GM18526 (cell line): ENCODE data around the gene COLEC11.

Experiments used
- POLR2A ChIP-seq: IDR thresholded peaks from 3 replicates; pipeline ENCODE4 v1.6.1; 2011; ENCODE audit not compliant: insufficient read length; ENCODE audit errors: extremely low read depth

Gene COLEC11

DNA sequence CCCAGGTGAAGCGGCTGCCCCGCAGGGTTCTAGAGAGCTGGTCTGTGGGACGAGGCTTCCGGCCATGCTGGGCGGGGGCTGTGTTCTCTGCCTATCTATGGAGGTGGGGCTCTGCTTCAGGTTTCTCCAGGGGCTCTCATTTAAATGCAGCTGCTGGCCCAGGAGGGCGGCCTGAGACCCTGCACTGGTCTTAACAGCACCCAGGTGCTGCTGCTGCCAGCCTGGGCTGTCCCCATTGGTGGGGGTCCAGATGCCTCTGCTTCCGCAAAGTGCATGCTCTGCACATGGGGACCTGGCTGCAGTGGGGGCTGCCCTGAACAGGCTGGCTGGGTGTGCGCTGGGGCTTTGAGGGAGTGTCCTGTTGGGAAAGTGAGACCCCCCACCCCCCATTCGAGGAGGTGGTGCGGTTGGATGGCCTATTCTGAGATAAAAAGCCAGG lies 33.3 kb downstream of the COLEC11 start:
- TF ChIP-seq POLR2A = no peak

DNA sequence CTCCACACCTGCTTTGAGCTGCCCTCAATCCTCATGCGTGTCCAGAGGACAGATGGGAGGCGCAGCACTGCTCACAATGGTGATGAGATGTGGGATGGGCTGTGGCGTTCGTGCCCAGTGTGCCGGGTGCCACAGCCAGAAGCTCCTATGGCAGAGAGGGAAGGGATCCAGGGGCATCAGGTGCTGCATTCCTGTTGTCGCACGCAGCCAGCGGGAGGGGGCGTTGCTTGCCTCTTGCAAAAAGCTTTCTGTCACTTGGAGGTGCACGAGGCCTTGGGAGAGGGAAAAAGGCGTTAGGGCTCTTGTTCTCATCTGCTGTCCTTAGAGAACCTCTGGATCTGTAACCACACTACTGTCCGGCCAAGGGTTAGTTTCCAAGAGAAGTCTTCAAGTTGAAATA lies 33.9 kb downstream of the COLEC11 start:
- no peak for TF ChIP-seq POLR2A

DNA sequence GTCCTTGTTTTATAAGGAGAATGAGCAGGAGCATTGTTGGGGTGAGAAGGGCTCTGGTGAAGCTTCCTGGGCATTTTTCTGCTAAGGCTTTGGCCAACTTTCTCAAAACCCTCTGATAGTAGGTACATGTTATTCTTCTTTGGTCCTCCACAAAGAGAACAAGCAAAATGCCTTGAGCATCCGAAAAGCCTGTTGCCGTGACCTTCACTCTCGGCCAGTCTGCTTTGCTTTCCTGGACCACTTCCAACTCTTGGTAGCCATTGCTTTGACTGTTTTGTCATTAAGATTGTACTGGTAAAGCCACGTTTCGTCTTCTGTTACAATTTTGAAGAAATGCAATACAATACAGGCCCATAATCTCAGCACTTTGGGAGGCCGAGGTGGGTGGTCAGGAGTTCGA lies 35.7 kb downstream of the COLEC11 start:
- no peak for TF ChIP-seq POLR2A

DNA sequence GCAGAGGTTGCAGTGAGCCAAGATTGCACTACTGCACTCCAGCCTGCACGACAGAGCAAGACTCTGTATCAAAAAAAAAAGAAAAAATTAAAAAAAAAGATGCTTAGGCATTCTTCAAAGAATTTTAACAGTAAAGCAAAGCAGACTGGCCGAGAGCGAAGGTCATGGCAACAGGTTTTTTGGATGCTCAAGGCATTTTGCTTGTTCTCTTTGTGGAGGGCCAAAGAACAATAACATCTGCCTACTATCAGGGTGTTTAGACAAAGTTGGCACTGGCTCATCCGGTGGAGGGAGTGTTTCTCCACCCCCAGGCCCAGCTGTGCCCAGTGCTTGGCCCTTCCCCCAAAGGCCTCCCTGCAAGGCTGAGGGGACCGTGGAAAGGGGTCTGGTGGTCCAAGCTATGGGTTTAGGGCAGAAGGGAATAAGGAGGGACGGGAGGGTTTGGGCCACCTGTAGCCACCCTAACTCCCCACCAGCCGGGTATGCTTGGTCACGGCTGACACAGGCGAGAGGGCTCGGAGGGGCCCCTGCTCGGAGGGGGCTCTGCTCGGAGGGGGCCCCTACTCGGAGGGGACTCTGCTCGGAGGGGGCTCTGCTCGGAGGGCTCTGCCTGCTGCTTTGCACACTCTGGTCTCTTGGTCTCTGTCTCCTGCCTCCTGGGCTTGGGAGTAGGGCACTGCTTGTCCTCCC lies 36.4 kb downstream of the COLEC11 start:
- no peak for TF ChIP-seq POLR2A

DNA sequence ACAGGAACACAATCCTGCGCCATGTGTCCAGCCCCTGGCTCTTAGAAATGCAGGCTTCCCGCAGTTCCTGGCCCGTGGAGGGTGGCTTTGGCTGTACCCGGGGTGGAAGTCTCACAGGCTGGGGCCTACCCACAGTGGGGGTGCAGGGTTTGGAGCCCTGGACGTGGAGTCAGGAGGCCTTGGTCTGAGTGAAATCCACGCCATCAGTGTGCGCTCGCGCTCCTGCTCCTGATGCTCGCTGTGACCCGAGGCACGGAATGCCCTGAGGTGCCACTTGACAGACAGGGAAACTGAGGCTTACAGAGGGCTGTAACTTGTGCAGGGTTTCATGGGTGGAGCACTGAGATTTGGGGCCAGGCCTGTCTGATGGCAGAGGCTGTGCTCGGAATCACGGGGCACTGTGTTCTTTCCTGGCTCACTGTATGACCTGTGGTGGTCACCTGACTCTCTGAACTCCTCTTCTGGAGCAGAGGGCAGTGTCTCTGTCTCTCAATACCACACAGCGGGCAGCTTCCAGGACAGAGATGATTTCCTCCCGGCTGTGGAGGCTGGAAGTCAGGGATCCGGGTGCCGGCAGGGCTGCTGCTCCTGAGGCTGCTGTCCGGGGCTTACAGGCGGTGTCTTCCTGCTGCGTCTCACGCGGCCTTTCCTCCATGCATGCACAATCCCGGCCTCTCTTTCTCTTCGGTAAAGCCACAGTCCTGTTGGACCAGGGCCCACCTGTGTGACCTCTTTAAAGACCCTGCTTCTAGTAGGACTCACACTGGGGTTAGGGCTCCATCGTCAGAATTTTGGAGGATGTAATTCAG lies 37.1 kb downstream of the COLEC11 start:
- no peak for TF ChIP-seq POLR2A

DNA sequence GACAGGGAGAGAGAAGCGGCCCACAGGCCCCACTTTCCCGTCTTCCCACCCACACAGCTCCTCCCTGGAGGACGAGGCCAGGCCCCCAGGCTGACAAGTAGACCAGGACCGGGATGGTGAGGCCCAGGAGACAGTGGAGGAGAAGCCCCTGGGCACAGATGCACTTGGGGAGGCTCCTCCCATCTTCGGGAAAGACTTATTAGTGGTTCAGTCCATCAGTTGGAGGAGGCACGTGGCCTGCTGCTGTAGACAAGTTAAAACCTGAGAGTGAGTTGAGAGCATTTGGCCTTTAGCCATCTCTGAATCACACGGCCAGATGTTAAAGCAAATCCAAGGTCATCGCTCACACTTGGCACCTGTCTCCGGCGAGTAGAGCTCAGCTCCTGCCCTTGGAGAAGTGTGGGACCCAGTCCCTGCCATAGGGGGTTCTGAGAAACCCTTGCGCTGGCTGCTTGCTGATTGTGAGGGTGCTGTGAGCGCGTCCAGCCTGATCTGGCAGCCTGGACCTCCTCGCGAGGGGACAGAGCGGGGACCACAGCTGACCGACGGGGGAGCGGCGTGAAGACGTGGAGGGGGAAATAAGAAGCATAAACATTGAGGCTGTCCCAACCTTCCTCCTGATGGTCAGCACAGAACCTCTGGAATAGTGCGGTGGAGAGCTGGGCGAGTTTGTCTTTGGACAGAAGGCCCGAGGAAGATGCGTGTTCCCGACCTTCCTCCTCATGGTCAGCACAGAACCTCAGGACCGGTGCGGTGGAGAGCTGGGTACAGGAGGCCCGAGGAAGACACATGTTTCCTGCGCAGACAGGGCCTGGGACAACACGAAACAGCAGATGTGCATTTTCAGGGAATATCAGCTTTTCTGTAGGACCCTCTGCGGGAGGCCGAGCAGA lies 38.4 kb downstream of the COLEC11 start:
- TF ChIP-seq POLR2A = no peak

DNA sequence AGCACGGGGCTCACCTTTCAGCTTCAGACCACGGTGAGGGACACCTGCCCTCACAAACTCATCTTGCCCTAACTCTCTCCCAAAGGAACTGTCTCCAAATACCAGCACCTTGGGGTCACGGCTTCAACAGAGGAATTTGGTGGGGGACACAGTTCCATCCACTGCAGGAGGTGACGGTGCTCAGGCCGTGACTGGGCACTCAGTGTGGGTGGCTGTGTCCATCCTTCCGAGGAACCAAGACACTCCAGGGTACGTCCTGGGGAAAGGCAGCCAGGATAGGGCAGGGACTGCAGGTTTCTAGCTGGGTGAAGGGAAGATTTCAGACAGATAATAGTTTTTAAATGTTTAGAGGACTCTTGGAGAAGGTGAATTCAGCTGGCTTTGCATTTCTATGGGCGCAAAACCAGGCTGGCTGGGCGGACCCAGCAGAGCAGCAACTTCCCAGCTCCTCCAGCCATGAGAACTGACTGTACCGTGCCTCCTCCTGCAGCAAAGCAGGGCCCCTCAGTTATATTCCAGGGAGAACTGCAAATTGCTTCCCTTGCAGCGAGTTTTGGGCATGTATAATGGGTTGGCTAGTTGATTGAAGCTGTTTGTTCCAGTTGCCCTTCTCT lies 39.2 kb downstream of the COLEC11 start:
- no peak for TF ChIP-seq POLR2A

DNA sequence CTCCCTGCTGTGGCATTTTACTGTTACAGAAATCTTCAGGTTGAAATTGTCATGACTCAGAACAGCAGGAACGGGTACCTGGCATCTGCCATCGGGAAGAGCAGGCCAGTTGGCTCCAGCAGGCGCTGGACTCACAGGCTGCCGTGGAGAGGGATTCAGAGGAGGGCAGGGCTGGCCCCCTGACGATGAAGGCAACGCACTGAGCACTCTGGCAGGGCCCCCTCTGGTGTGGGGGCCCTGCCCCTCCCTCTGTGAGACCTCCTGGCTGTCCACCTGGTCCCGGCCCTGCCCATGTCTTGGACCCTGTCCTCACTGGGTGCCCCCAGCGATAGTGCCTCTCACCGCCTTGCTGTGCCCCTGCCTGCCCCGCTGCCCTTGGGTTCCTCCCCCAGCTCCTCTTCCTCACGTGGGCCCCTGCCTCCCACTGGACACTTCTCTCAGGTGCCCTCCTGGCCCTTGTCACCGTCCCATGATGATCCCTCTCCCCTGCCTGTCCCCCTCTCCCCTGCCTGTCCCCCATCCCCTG lies 39.7 kb downstream of the COLEC11 start:
- TF ChIP-seq POLR2A = no peak

DNA sequence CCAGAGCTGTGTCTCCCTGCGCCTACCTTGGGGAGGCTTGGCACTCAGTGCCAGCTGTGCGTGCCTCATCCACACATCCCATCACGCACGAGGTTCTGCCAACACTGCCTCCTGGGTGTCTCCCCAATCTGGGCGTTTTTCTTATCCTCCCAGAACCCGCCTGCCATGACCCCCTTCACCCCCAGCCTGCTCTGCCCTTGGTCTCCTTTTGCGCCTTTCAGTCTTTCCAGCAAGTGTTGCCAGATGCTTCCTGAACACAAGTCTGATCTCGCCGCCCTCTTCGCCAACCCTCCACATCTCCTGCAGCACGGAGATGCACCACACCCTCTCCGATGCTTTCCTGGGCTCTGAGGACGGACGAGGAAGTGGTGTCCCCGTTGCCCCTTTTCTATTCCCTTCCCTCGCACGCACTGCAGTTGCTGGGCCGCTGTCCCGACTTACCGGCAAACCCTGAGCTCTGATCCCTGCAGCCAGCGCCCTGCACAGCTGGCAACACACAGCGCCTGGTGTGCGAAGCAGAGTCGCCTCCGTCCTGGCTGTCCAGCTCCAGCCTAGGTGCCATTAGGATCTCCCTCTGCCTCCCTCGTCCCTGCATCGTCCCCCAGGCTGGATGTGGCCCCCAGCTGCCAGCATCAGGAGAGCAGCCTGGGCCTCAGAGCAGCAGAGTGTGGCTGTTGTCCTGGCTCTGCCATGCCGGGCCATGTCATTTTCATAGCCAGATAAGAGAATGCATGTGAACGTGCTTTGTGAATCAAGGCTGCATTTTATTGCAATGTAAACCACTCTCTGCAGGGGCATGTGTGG lies 40.5 kb downstream of the COLEC11 start:
- no peak for TF ChIP-seq POLR2A

DNA sequence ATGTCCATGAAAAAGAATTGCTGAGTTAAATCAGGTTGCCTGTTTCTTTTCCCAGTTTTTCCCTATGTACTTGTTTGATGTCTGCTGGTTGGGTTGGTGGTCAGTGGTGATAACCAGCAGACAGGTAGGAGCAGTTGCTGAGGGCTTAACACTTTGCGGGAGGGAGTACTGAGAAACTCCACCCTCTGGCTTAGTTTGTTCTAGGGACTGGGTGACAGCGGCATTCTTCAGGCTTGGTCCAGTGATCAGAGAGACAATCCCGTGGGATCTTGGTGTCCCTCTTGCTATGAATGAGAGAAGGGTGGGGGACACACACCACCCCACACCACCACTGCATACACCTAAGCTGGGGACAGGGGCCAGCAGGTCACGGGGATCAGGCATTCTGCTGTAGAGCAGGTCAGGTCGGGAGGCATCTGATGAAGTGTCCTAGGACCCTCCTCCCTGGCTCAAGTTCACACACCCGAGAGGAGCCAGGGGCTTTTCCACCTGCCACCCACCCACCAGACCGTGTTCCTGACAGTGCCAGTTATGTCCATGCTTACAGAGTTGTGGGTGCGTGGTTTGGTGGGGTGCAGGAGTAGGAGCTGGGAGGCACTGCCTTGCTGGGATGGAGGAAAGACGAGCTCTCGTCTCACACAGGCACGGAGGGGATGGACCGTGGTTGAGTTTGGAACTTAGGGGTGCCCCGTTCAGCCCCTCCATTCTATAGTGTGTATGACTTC lies 41.8 kb downstream of the COLEC11 start:
- TF ChIP-seq POLR2A = no peak

DNA sequence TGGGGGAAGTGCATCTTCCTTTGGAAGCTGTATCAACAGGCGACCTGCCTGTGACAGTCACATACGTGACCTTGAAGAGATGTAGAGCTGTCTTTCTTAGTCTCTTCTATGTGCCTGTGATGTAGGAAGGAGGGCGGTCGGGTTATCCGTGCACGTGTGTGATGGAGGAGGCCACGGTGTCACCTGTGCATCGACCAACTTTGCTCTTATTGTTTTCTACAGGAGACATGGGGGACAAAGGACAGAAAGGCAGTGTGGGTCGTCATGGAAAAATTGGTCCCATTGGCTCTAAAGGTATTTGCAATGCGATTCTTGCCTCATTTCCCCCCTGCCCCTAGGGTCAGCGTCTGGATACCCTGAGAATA lies 42.4 kb downstream of the COLEC11 start:
- TF ChIP-seq POLR2A = no peak

DNA sequence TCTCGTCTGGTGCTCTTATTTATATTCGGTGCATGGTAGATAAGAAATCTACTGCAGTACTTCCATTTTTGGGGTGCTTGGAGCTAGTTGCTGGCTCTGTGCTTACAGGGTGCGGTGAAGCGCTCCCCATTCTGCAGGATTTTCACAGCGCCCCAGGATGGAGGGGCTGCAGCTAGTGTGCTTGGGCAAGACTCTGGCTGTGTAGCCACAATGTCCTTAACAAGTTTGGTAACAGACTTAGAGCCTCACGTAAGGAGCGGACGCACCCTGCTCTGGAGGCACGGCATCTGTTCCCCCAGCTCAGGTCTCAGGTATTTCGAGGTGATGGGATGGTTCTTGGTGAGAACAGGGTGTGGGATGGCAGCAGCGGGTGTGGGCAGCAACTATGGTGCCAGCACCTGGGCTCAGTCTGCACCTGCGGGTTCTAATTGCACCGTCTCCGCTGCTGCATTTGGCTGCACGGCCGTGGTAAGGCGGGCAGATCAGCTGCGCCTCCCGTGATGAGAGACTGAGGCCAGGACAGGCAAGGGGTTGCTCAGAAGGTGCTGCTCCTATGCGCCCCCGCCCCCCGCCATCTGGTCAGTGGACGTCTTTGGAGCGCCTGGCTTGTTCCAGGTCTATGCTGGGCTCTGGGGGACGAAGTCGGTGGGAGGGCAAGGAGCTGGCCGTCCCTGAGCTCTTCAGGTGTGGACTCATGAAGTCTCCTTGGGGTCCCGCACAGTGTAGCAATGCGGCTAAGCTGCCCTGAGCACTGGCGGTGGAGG lies 43.0 kb downstream of the COLEC11 start:
- no peak for TF ChIP-seq POLR2A

DNA sequence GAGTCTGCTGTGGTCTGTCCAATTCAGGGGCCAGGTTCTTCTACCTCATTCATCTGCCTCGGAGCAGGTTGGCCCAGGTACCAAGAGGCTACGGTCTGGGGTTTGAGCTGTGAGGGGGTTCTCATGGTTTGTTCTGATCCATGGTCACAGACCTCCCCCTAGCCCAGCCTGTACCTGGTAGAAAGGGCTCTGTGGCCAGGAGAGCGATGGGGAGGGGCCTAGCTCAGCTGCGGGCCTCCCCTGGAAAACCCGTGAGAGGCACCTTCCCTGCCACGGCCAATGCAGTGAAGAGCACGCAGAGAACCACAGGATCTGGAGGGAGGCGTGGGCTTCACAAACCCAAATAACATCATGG lies 43.5 kb downstream of the COLEC11 start:
- TF ChIP-seq POLR2A = no peak
